OCI-LY1 (cell line): ENCODE data around the gene ZNF74.

ENCODE experiments used
- EZH2 ChIP-seq: fragments of 200-600 bp; sonication (generic), shearing (Covaris generic); IDR thresholded peaks from 2 replicates; pipeline ENCODE4 v1.8.0; 2017; ENCODE audit warnings: borderline replicate concordance, mixed run types, mild to moderate bottlenecking, antibody characterized with exemption, low read length, moderate library complexity, mixed read lengths
- TF ChIP-seq, protein P1 (sequence below): fragments of 200-600 bp; sonication (generic), shearing (Covaris generic); IDR thresholded peaks from 2 replicates; pipeline ENCODE4 v1.5.1; 2017; ENCODE audit warnings: mild to moderate bottlenecking, antibody characterized with exemption, low read length, moderate library complexity, mixed read lengths

DNA sequence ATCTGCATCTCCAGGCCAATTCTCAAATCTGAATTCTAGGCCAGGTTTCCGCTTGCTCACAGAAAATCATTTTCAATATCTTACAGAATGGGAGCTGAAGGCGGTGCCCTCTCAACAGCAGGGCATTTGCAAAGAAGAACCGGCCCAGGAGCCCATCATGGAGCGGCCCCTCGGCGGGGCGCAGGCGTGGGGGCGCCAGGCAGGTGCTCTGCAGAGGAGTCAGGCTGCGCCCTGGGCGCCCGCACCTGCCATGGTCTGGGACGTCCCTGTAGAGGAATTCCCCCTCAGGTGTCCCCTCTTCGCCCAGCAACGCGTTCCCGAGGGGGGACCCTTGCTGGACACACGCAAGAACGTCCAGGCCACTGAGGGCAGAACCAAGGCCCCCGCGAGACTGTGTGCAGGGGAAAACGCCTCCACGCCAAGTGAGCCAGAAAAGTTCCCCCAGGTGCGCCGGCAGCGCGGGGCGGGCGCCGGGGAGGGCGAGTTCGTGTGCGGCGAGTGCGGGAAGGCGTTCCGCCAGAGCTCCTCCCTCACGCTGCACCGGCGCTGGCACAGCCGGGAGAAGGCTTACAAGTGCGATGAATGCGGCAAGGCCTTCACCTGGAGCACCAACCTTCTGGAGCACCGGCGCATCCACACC is 11.5 kb downstream of the ZNF74 start:
- TF ChIP-seq, protein P1, sequence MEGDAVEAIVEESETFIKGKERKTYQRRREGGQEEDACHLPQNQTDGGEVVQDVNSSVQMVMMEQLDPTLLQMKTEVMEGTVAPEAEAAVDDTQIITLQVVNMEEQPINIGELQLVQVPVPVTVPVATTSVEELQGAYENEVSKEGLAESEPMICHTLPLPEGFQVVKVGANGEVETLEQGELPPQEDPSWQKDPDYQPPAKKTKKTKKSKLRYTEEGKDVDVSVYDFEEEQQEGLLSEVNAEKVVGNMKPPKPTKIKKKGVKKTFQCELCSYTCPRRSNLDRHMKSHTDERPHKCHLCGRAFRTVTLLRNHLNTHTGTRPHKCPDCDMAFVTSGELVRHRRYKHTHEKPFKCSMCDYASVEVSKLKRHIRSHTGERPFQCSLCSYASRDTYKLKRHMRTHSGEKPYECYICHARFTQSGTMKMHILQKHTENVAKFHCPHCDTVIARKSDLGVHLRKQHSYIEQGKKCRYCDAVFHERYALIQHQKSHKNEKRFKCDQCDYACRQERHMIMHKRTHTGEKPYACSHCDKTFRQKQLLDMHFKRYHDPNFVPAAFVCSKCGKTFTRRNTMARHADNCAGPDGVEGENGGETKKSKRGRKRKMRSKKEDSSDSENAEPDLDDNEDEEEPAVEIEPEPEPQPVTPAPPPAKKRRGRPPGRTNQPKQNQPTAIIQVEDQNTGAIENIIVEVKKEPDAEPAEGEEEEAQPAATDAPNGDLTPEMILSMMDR, result no peak
- no peak for TF ChIP-seq EZH2
